ENCODE data around the gene ALDH1A3. TPM values are rescaled to one million over a fixed set of nuclear protein-coding genes. Genes with fewer than 3 reads are reported as not detected.

ALDH1A3 gene
- total and polyA plus RNA-seq, 2 experiments from 2014 or later, result 4.0 to 19.8 TPM

GRCh38 chr15:100900795-100901169 is 21.2 kb downstream of the ALDH1A3 start:
- Histone ChIP-seq H3K36me3 (ENCODE audit: insufficient read depth) (no peaks in the 10 kb centered on the region), H3K27ac (ENCODE audit: low read depth) (no peak overlapping the region), H3K4me3 (no peak overlapping the region), H3F3A (replicated peaks; ENCODE audit: low read depth) (no peaks in the 10 kb centered on the region), H3K9me2 (ENCODE audit: insufficient read depth) (no peaks in the 10 kb centered on the region), H3K79me2 (replicated peaks; ENCODE audit: insufficient read depth) (no peaks in the 10 kb centered on the region), H2AFZ (no peak overlapping the region), H3K4me1 (ENCODE audit: insufficient read depth) (no peaks in the 10 kb centered on the region; the same call in 1 of the 2 replicates), H4K20me1 (replicated peaks; ENCODE audit: insufficient read depth) (no peaks in the 10 kb centered on the region), H3K4me2 (no peak overlapping the region), H3K27me3 (ENCODE audit: insufficient read depth) (no peaks in the 10 kb centered on the region)
- Mint-ChIP-seq H3K9me3 (no peaks in the 10 kb centered on the region), H3K27ac (no peak overlapping the region), H3K36me3 (ENCODE audit: low read depth) (no peaks in the 10 kb centered on the region), H3K27me3 (ENCODE audit: insufficient read depth, low read depth, poor library complexity) (peaks cover 9% of the 10 kb centered on the region), H3K4me1 (peaks cover 17% of the 10 kb centered on the region), H3K4me3 (no peak overlapping the region)
- TF ChIP-seq EZH2 (IDR thresholded peaks at IDR 0.05; ENCODE audit: low read depth, unreplicated experiment), result no peak
- TF ChIP-seq NANOG (IDR thresholded peaks at IDR 0.05; ENCODE audit: borderline replicate concordance), result no peak
- TF ChIP-seq ZNF114 (CRISPR knock-in tag; IDR thresholded peaks at IDR 0.05), result no peak
- 0 out of 4 replicates have a peak, but pooled peaks of 1 of the 2 experiments have one; percentile 5 for TF ChIP-seq CTCF (conservative IDR thresholded peaks at IDR 0.05; ENCODE audit: low read depth in 2 of 2)
- no peak for DNase-seq (ENCODE audit: low spot score)
- peak; percentile 27 for ATAC-seq

GRCh38 chr15:100901296-100901695 is 21.7 kb downstream of the ALDH1A3 start:
- Histone ChIP-seq H3K9me2 (ENCODE audit: insufficient read depth) (no peaks in the 10 kb centered on the region), H3K27me3 (ENCODE audit: insufficient read depth) (no peaks in the 10 kb centered on the region), H3K4me2 (no peak overlapping the region), H3K79me2 (replicated peaks; ENCODE audit: insufficient read depth) (no peaks in the 10 kb centered on the region), H3K4me3 (no peak overlapping the region), H3F3A (replicated peaks; ENCODE audit: low read depth) (no peaks in the 10 kb centered on the region), H3K36me3 (ENCODE audit: insufficient read depth) (no peaks in the 10 kb centered on the region), H2AFZ (no peak overlapping the region), H4K20me1 (replicated peaks; ENCODE audit: insufficient read depth) (no peaks in the 10 kb centered on the region), H3K27ac (ENCODE audit: low read depth) (no peak overlapping the region), H3K4me1 (ENCODE audit: insufficient read depth) (no peaks in the 10 kb centered on the region; the same call in 1 of the 2 replicates)
- H3K4me1 Mint-ChIP-seq, result peaks cover 17% of the 10 kb centered on the region
- ATAC-seq, result no peak
- no peak for DNase-seq (ENCODE audit: low spot score)
- no peak overlapping the region for H3K4me3 Mint-ChIP-seq
- no peaks in the 10 kb centered on the region for H3K9me3 Mint-ChIP-seq
- peaks cover 9% of the 10 kb centered on the region for H3K27me3 Mint-ChIP-seq (ENCODE audit: insufficient read depth, low read depth, poor library complexity)
- no peak overlapping the region for H3K27ac Mint-ChIP-seq
- H3K36me3 Mint-ChIP-seq (ENCODE audit: low read depth), result no peaks in the 10 kb centered on the region
- no peak for TF ChIP-seq CREB1 (CRISPR knock-in tag; IDR thresholded peaks at IDR 0.05; ENCODE audit: low read depth)
- TF ChIP-seq, protein P1, sequence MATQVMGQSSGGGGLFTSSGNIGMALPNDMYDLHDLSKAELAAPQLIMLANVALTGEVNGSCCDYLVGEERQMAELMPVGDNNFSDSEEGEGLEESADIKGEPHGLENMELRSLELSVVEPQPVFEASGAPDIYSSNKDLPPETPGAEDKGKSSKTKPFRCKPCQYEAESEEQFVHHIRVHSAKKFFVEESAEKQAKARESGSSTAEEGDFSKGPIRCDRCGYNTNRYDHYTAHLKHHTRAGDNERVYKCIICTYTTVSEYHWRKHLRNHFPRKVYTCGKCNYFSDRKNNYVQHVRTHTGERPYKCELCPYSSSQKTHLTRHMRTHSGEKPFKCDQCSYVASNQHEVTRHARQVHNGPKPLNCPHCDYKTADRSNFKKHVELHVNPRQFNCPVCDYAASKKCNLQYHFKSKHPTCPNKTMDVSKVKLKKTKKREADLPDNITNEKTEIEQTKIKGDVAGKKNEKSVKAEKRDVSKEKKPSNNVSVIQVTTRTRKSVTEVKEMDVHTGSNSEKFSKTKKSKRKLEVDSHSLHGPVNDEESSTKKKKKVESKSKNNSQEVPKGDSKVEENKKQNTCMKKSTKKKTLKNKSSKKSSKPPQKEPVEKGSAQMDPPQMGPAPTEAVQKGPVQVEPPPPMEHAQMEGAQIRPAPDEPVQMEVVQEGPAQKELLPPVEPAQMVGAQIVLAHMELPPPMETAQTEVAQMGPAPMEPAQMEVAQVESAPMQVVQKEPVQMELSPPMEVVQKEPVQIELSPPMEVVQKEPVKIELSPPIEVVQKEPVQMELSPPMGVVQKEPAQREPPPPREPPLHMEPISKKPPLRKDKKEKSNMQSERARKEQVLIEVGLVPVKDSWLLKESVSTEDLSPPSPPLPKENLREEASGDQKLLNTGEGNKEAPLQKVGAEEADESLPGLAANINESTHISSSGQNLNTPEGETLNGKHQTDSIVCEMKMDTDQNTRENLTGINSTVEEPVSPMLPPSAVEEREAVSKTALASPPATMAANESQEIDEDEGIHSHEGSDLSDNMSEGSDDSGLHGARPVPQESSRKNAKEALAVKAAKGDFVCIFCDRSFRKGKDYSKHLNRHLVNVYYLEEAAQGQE (IDR thresholded peaks at IDR 0.05; ENCODE audit: unreplicated experiment), result no peak
- no peak for TF ChIP-seq EZH2phosphoT487 (IDR thresholded peaks at IDR 0.05; ENCODE audit: unreplicated experiment)
- no peak for TF ChIP-seq ZNF462 (CRISPR knock-in tag; IDR thresholded peaks at IDR 0.05)
- TF ChIP-seq, protein P2, sequence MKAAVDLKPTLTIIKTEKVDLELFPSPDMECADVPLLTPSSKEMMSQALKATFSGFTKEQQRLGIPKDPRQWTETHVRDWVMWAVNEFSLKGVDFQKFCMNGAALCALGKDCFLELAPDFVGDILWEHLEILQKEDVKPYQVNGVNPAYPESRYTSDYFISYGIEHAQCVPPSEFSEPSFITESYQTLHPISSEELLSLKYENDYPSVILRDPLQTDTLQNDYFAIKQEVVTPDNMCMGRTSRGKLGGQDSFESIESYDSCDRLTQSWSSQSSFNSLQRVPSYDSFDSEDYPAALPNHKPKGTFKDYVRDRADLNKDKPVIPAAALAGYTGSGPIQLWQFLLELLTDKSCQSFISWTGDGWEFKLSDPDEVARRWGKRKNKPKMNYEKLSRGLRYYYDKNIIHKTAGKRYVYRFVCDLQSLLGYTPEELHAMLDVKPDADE (IDR thresholded peaks at IDR 0.05), result no peak
- no peak for TF ChIP-seq EZH2 (IDR thresholded peaks at IDR 0.05; ENCODE audit: low read depth, unreplicated experiment)
- TF ChIP-seq JUNB (IDR thresholded peaks at IDR 0.05; ENCODE audit: unreplicated experiment), result no peak
